Loucy (cell line): ENCODE data around the gene CLDN25.

Source experiments
- EZH2phosphoT487 ChIP-seq: fragments of 200-600 bp; IDR thresholded peaks from 2 replicates; pipeline ENCODE4 v1.6.1; 2018; ENCODE audit warnings: antibody characterized with exemption, mild to moderate bottlenecking, moderate library complexity, borderline replicate concordance
- TF ChIP-seq, protein P1 (sequence below): fragments of 200-600 bp; sonication (generic); conservative IDR thresholded peaks from 2 replicates; pipeline ENCODE4 v1.5.1; 2014; ENCODE audit warnings: mild to moderate bottlenecking, antibody characterized with exemption, low read length

DNA sequence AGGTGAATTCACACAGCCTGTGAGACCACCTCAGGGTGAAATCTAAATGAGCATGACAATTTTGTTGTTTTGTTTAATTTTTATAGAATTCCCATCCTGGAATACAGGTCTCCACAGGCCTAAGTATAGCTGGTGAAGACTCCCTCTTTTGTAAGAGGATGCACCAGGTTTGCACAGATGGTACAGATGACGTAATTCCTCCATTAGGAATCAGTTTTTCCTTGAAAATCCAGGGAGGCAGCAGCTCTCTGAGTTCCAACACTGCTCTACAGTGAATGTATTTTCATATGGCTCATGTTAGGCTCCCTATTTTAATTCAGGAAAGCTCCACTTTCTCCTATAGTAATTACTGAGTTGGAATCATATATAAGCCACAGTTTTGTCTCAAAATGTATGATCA, 48.6 kb downstream of the CLDN25 start:
- TF ChIP-seq, protein P1, sequence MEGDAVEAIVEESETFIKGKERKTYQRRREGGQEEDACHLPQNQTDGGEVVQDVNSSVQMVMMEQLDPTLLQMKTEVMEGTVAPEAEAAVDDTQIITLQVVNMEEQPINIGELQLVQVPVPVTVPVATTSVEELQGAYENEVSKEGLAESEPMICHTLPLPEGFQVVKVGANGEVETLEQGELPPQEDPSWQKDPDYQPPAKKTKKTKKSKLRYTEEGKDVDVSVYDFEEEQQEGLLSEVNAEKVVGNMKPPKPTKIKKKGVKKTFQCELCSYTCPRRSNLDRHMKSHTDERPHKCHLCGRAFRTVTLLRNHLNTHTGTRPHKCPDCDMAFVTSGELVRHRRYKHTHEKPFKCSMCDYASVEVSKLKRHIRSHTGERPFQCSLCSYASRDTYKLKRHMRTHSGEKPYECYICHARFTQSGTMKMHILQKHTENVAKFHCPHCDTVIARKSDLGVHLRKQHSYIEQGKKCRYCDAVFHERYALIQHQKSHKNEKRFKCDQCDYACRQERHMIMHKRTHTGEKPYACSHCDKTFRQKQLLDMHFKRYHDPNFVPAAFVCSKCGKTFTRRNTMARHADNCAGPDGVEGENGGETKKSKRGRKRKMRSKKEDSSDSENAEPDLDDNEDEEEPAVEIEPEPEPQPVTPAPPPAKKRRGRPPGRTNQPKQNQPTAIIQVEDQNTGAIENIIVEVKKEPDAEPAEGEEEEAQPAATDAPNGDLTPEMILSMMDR, result no peak
- TF ChIP-seq EZH2phosphoT487, result no peak
